Measurements from ENCODE around the gene TRIM38.

The TRIM38 gene

GRCh38 chr6:26025894-26026832 lies 63.6 kb downstream of the TRIM38 start:
- TF ChIP-seq POLR2AphosphoS5 (IDR thresholded peaks at IDR 0.05; ENCODE audit: low read depth, low read length), result no peak
- TF ChIP-seq TAF1 (IDR thresholded peaks at IDR 0.05; ENCODE audit: borderline replicate concordance, low read depth, low read length), result no peak
- TF ChIP-seq POLR2A (IDR thresholded peaks at IDR 0.05; ENCODE audit: low read depth, low read length), result no peak
- DNase-seq (ENCODE audit: insufficient read length) (no peak), FAIRE-seq (no peak)

- FAIRE-seq (peak; percentile 92), DNase-seq (ENCODE audit: insufficient read length) (no peak)
- peak; percentile 37; the same call in 1 of the 2 replicates for TF ChIP-seq TAF1 (IDR thresholded peaks at IDR 0.05; ENCODE audit: borderline replicate concordance, low read depth, low read length)
- TF ChIP-seq POLR2A (IDR thresholded peaks at IDR 0.05; ENCODE audit: low read depth, low read length), result peak; percentile 97
- TF ChIP-seq POLR2AphosphoS5 (IDR thresholded peaks at IDR 0.05; ENCODE audit: low read depth, low read length), result peak; percentile 99
These were observed 64.4 kb downstream of the TRIM38 start for GRCh38 chr6:26026833-26027490.

DNA sequence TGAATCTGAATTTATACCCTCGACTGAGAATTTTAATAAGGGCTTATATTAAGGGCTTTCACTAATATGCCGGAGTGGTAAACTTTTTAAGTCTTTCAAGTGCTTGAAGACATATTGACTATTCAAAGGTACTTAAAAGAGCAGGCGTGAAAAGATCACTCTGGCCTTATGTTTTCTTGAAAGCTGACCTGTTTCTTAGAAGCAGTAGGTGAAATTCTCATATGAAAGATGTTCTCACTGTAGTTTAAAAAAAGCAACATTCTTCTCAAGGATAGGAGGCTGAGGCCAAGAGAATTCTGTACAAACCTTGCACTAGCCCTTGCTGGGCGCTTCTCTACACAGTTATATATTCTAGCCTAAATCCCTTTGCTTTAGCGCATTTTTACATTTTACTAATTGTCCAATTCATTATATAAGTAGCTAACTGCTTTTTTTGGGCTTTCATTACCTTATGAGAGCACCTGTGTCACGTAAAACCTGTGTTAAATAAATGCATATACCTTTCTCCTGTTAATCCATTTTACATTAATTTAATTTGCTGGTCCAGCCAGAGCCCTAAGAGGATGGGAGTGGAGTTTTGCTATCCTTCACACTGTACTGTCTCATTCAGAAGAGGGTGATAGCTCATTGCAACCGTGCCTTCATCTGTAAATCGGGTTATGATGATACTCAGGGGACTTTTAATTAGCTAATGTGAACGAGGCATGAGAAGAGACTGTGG lies 65.0 kb downstream of the TRIM38 start:
- FAIRE-seq, result no peak
- DNase-seq (ENCODE audit: insufficient read length), result no peak
- TF ChIP-seq TAF1 (IDR thresholded peaks at IDR 0.05; ENCODE audit: borderline replicate concordance, low read depth, low read length), result no peak
- no peak for TF ChIP-seq POLR2A (IDR thresholded peaks at IDR 0.05; ENCODE audit: low read depth, low read length)
- no peak for TF ChIP-seq POLR2AphosphoS5 (IDR thresholded peaks at IDR 0.05; ENCODE audit: low read depth, low read length)

- FAIRE-seq, result no peak
These were observed 65.7 kb downstream of the TRIM38 start for GRCh38 chr6:26028212-26028745.

DNA sequence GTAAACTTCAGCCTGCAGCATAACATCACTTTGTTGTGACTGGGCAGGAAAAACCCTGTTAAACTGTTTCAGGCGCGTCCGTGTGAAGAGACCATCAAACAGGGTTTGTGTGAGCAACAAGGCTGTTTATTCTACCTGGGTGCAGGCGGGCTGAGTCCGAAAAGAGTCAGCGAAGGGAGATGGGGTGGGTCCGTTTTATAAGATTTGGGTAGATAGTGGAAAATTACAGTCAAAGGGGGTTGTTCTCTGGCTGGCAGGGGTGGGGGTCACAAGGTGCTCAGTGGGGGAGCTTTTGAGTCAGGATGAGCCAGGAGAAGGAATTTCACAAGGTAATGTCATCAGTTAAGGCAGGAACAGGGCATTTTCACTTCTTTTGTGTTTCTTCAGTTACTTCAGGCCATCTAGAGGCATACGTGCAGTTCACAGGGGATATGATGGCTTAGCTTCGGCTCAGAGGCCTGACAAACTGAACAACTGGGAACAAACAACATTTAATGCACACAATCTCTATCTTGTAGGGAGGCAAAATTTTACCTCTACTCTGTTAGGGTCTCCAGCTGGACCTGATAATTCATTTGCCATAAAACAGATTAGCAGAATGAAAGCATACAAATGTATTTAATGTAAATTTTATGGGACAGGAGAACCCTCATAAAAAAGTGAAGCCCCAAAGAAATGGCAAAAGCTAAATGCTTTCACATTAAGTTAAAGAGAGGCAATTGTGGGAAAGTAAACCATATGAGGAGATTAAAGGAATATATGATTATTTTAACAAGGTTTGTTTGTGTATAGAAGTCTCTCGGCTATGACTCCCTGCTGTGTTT lies 66.4 kb downstream of the TRIM38 start:
- DNase-seq (ENCODE audit: insufficient read length) (no peak), FAIRE-seq (no peak)
- TF ChIP-seq TAF1 (IDR thresholded peaks at IDR 0.05; ENCODE audit: borderline replicate concordance, low read depth, low read length) (no peak), POLR2A (IDR thresholded peaks at IDR 0.05; ENCODE audit: low read depth, low read length) (no peak), POLR2AphosphoS5 (IDR thresholded peaks at IDR 0.05; ENCODE audit: low read depth, low read length) (no peak)

More at GRCh38 chr6:26028212-26028745, 65.7 kb downstream of the TRIM38 start:
- no peak for DNase-seq (ENCODE audit: insufficient read length)
- no peak for TF ChIP-seq POLR2AphosphoS5 (IDR thresholded peaks at IDR 0.05; ENCODE audit: low read depth, low read length)
- no peak for TF ChIP-seq TAF1 (IDR thresholded peaks at IDR 0.05; ENCODE audit: borderline replicate concordance, low read depth, low read length)
- no peak for TF ChIP-seq POLR2A (IDR thresholded peaks at IDR 0.05; ENCODE audit: low read depth, low read length)

DNA sequence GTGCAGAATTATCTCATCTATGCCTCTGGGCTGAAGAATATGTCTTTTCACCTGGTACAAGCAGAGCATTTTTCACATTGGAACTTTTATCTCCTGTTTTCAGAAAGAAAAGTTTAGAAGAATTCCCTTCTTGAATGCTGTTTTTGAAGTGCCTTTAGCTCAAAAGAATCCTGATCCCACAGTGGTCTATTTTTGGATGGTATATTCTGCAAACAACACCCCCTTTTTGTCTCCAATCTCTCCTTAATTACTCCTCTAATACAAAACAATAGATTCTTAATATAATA lies 66.9 kb downstream of the TRIM38 start:
- DNase-seq (ENCODE audit: insufficient read length) (no peak), FAIRE-seq (no peak)
- TF ChIP-seq POLR2AphosphoS5 (IDR thresholded peaks at IDR 0.05; ENCODE audit: low read depth, low read length) (no peak), POLR2A (IDR thresholded peaks at IDR 0.05; ENCODE audit: low read depth, low read length) (no peak), TAF1 (IDR thresholded peaks at IDR 0.05; ENCODE audit: borderline replicate concordance, low read depth, low read length) (no peak)

DNA sequence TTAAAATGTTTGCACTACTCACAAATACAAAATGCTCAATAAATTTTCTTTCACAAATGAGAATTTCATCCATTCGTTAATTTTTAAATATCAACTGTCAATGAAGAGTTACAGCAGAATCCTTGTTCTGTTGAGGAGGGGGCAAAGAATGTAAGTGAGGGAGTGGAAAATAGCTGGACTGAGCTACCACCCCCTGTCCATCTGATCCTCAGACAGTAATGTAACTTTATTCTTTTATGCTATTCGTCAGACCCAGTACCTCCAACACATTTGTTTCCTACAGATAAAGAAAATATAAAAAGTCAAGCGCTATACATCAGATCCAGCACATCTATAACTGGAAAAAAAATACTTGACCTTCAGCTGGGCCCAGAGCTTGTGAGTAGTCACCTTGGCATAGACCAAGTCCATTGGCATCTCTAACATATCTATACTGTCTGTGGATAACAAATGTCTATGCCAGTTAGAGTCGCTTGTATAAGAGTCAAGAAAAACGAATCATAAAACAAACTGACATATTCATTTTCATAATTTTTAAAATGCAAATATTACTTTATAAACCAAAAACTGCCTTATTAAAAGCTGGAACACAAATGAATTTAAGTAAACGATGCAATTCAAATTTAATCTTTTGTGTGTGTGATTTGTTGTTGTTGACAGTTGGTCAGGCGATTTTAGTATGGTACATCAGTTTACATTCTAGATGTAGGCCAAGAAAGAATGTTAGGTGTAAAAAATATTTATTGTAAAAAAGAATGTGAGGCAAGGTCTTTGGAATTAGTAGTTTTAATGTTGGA lies 67.5 kb downstream of the TRIM38 start:
- FAIRE-seq (no peak), DNase-seq (ENCODE audit: insufficient read length) (no peak)
- TF ChIP-seq TAF1 (IDR thresholded peaks at IDR 0.05; ENCODE audit: borderline replicate concordance, low read depth, low read length), result no peak
- TF ChIP-seq POLR2AphosphoS5 (IDR thresholded peaks at IDR 0.05; ENCODE audit: low read depth, low read length), result no peak
- TF ChIP-seq POLR2A (IDR thresholded peaks at IDR 0.05; ENCODE audit: low read depth, low read length), result no peak

GRCh38 chr6:26030716-26031115 lies 68.1 kb downstream of the TRIM38 start:
- no peak for TF ChIP-seq POLR2AphosphoS5 (IDR thresholded peaks at IDR 0.05; ENCODE audit: low read depth, low read length)
- DNase-seq (ENCODE audit: insufficient read length), result no peak
- FAIRE-seq, result no peak

DNA sequence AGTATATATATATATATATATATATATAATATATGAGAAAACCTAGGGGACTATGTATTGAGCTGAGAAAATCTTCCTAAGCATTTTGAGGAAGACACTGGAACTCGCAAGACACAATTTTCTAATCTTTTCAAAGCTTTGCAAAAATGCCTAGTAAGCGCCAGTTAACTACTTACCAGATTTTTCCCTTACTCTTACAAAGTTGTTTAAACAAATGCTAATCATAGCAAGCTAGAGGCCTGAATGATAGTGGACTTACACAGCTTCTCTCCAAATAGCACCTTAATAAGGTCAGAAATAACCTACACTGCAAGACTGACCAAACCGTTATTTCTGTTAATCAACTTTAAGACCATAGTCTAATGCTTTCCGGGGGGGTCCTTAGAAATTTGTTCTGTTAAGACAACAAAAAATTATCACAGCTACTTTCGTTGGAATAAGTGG lies 68.6 kb downstream of the TRIM38 start:
- no peak for DNase-seq (ENCODE audit: insufficient read length)
- FAIRE-seq, result no peak
- no peak; the same call in 1 of the 2 replicates for TF ChIP-seq POLR2A (IDR thresholded peaks at IDR 0.05; ENCODE audit: low read depth, low read length)
- TF ChIP-seq TAF1 (IDR thresholded peaks at IDR 0.05; ENCODE audit: borderline replicate concordance, low read depth, low read length), result no peak
- no peak for TF ChIP-seq POLR2AphosphoS5 (IDR thresholded peaks at IDR 0.05; ENCODE audit: low read depth, low read length)
